ENCODE measurements around the gene SFI1. TPM values are rescaled to one million over a fixed set of nuclear protein-coding genes. Genes with fewer than 3 reads are reported as not detected.
A peak's percentile ranks its signal among the peaks of the same experiment; 100 is the strongest.

Gene SFI1
- total and polyA plus RNA-seq, 2 of the 4 experiments (the other 2 are of a cell fraction), result 9.9 to 12.0 TPM

GRCh38 chr22:31602259-31602952 is 106.1 kb downstream of the SFI1 start:
- Histone ChIP-seq H3K9ac (ENCODE audit: low read depth, low read length) (peak overlapping the region; percentile 5; the same call in 1 of the 2 replicates), H2BK120ac (ENCODE audit: low read depth, low read length) (peak overlapping the region; percentile 71), H3K9me1 (ENCODE audit: insufficient read depth, low read length) (peaks cover 31% of the 10 kb centered on the region), H3K14ac (replicated peaks; ENCODE audit: low read depth, low read length) (peak overlapping the region; percentile 51; the same call in 1 of the 2 replicates), H3K4ac (ENCODE audit: low read depth, low read length) (peak overlapping the region; percentile 81), H4K5ac (ENCODE audit: low read depth, low read length) (peak overlapping the region; percentile 45), H2AK9ac (replicated peaks; ENCODE audit: low read depth, low read length, poor library complexity) (peak overlapping the region; percentile 68), H2BK5ac (ENCODE audit: low read depth, low read length, poor library complexity, severe bottlenecking) (peak overlapping the region; percentile 90), H2AFZ (replicated peaks; ENCODE audit: low read length, poor library complexity) (peak overlapping the region; percentile 80), H2BK15ac (ENCODE audit: low read depth, low read length) (peak overlapping the region; percentile 24; the same call in 1 of the 3 replicates), H2BK20ac (ENCODE audit: low read depth, low read length) (peak overlapping the region; percentile 77), H4K91ac (ENCODE audit: insufficient read depth, low read depth, low read length) (peak overlapping the region; percentile 75), H3K56ac (ENCODE audit: extremely low read depth, insufficient read depth, low read length) (peak overlapping the region; percentile 27; the same call in 1 of the 2 replicates), H3K79me1 (ENCODE audit: low read depth in 1 of 2, low read length in 2 of 2) (0 out of 4 replicates have a peak, but pooled peaks cover 0 to 6% of the 10 kb centered on the region in 2 experiments), H4K8ac (ENCODE audit: low read depth in 2 of 2, low read length in 2 of 2) (peak overlapping the region; percentile 23 to 77; a peak in 3 of 4 replicates), H3K18ac (ENCODE audit: low read depth, low read length) (peak overlapping the region; percentile 65), H3K9me3 (ENCODE audit: control insufficient read depth, insufficient read depth, low read length) (no peaks in the 10 kb centered on the region), H4K20me1 (ENCODE audit: insufficient read depth, low read length) (no peaks in the 10 kb centered on the region), H3K4me2 (ENCODE audit: low read depth, low read length) (no peak overlapping the region), H3K4me1 (ENCODE audit: control insufficient read depth, insufficient read depth, low read length) (peaks cover 8% of the 10 kb centered on the region), H3K4me3 (ENCODE audit: insufficient read depth, low read depth, low read length) (no peak overlapping the region), H3K23ac (ENCODE audit: low read depth, low read length) (peak overlapping the region; percentile 40; the same call in 1 of the 2 replicates), H3K27ac (ENCODE audit: insufficient read depth, low read length) (peak overlapping the region; percentile 82), H2AK5ac (ENCODE audit: low read depth, low read length) (peak overlapping the region; percentile 73), H3K36me3 (ENCODE audit: control insufficient read depth, insufficient read depth, low read length) (no peaks in the 10 kb centered on the region; the same call in 1 of the 2 replicates), H3K27me3 (ENCODE audit: control insufficient read depth, insufficient read depth, low read length) (no peaks in the 10 kb centered on the region)
- 54% methylated on average over 5 of the region's 11 CpGs; no CpG with 5 or more reads in 1 of the 2 experiments for WGBS, 2 experiments (ENCODE audit: extremely low coverage in 2 of 2, insufficient read length in 1 of 2)
- in situ Hi-C loops (cut with MboI; ENCODE audit: low sequenced_read_pairs) (no loop called here), dilution Hi-C loops (cut with HindIII; ENCODE audit: low sequenced_read_pairs, unreplicated experiment) (no loop called here), intact Hi-C loops (cut with micrococcal nuclease) (loop anchor here (1.0 kb wide), 1 partner anchor 16 kb away; no protein-coding TSS in a partner anchor)
- BruUV-seq (replicated peaks), result no TSS peak
- ATAC-seq (ENCODE audit: low read depth), result peak; percentile 95
- POLR2A ChIA-PET (ENCODE audit: unreplicated experiment), result no interaction called here
- peak; percentile 91 for DNase-seq
- CTCF ChIA-PET, result interaction anchor here (1.0 kb wide), 1 partner anchor 24 kb away, joined by 3 read pairs; no protein-coding TSS in a partner anchor
- TF ChIP-seq POLR2A (IDR thresholded peaks at IDR 0.05; ENCODE audit: low read depth, low read length), result no peak
- TF ChIP-seq, protein P1, sequence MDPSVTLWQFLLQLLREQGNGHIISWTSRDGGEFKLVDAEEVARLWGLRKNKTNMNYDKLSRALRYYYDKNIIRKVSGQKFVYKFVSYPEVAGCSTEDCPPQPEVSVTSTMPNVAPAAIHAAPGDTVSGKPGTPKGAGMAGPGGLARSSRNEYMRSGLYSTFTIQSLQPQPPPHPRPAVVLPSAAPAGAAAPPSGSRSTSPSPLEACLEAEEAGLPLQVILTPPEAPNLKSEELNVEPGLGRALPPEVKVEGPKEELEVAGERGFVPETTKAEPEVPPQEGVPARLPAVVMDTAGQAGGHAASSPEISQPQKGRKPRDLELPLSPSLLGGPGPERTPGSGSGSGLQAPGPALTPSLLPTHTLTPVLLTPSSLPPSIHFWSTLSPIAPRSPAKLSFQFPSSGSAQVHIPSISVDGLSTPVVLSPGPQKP (IDR thresholded peaks at IDR 0.05; ENCODE audit: borderline replicate concordance, low read depth, low read length), result no peak
- TF ChIP-seq RAD21 (IDR thresholded peaks at IDR 0.05; ENCODE audit: low read length), result no peak
- TF ChIP-seq MAZ (IDR thresholded peaks at IDR 0.05; ENCODE audit: borderline replicate concordance, low read depth, low read length), result peak; percentile 31; the same call in 1 of the 2 replicates
- TF ChIP-seq USF2 (IDR thresholded peaks at IDR 0.05; ENCODE audit: low read depth, low read length), result no peak
- no peak for TF ChIP-seq MXI1 (IDR thresholded peaks at IDR 0.05; ENCODE audit: borderline replicate concordance, low read depth, low read length)
- TF ChIP-seq BHLHE40 (IDR thresholded peaks at IDR 0.05; ENCODE audit: low read depth, low read length), result no peak
- no peak for TF ChIP-seq MAFK (IDR thresholded peaks at IDR 0.05; ENCODE audit: low read depth, low read length)
- no peak for TF ChIP-seq CEBPB (IDR thresholded peaks at IDR 0.05; ENCODE audit: low read depth, low read length)
- TF ChIP-seq SMC3 (IDR thresholded peaks at IDR 0.05; ENCODE audit: low read depth, low read length), result no peak
- no peak for TF ChIP-seq NFE2L2 (IDR thresholded peaks at IDR 0.05; ENCODE audit: low read depth, low read length)
- peak; percentile 44; the same call in 1 of the 2 replicates for TF ChIP-seq FOS (IDR thresholded peaks at IDR 0.05; ENCODE audit: low read depth, low read length)
- no peak for TF ChIP-seq CHD1 (IDR thresholded peaks at IDR 0.05; ENCODE audit: low read depth, low read length)
- no peak for TF ChIP-seq CTCF (conservative IDR thresholded peaks at IDR 0.05; ENCODE audit: low read depth, low read length)

Measured in IMR-90 (cell line).